Esophagus (tissue), 2 donors: Measurements from ENCODE around the gene CNPY1. TPM values are rescaled to one million over a fixed set of nuclear protein-coding genes. Genes with fewer than 3 reads are reported as not detected.

Experiments used
- H3K27ac ChIP-seq, 2 donors: one replicate each; pipeline ENCODE4 v1.5.1; 2013; ENCODE audit warnings: low read depth in 2 of 2, mild to moderate bottlenecking in 2 of 2, inconsistent platforms in 1 of 2, low read length in 1 of 2, moderate library complexity in 1 of 2
- H3K27me3 ChIP-seq, 2 donors: one replicate each; pipeline ENCODE4 v1.6.1; 2013; ENCODE audit warnings: low read length in 2 of 2, control low read depth in 1 of 2, mild to moderate bottlenecking in 1 of 2; ENCODE audit not compliant: insufficient read depth in 2 of 2, control insufficient read depth in 1 of 2
- H3K36me3 ChIP-seq, 2 donors: one replicate each; pipeline ENCODE4 v1.6.1; 2013; ENCODE audit warnings: low read length in 1 of 2; ENCODE audit not compliant: control insufficient read depth in 2 of 2, insufficient read depth in 2 of 2
- H3K4me1 ChIP-seq, 2 donors: one replicate each; pipeline ENCODE4 v1.6.1; 2013; ENCODE audit warnings: low read length in 1 of 2; ENCODE audit not compliant: control insufficient read depth in 2 of 2, insufficient read depth in 2 of 2
- H3K4me3 ChIP-seq, 2 donors: one replicate each; pipeline ENCODE4 v1.5.1; 2013; ENCODE audit warnings: low read length in 2 of 2, mild to moderate bottlenecking in 2 of 2, low read depth in 1 of 2, moderate library complexity in 1 of 2
- H3K9me3 ChIP-seq, 2 donors: one replicate each; pipeline ENCODE4 v1.6.1; 2013; ENCODE audit warnings: mild to moderate bottlenecking in 2 of 2, low read depth in 1 of 2, low read length in 1 of 2, moderate library complexity in 1 of 2; ENCODE audit not compliant: control insufficient read depth in 2 of 2, insufficient read depth in 1 of 2
- WGBS, 2 donors: extraction: QIAGEN DNeasy Blood & Tissue Kit; methylation state at CpG; one replicate each; pipeline ENCODE4 v1.1.7; 2013; 5-methylcytosine and 5-hydroxymethylcytosine counted together
- polyA plus RNA-seq, 2 donors: library from polyadenylated mRNA; stranded (reverse); fragments of 200-250 nt; gene quantifications; one replicate each; pipeline ENCODE4 v1.2.3, GENCODE V29; 2013
- donor health status: healthy with polysubstance abuse.
- donor health status: Bipolar disorder and iron deficiency.

The CNPY1 gene
- polyA plus RNA-seq, 2 donors: not detected

GRCh38 chr7:155560982-155561686 is 14.8 kb upstream of the CNPY1 start:
- Histone ChIP-seq H3K27ac (no peak overlapping the region), H3K9me3 (no peaks in the 10 kb centered on the region), H3K4me1 (no peaks in the 10 kb centered on the region), H3K36me3 (no peaks in the 10 kb centered on the region), H3K27me3 (no peaks in the 10 kb centered on the region), H3K4me3 (no peak overlapping the region)
- 73 to 74% methylated on average over 18 of the region's 18 CpGs for WGBS, 2 donors

GRCh38 chr7:155560196-155560885 is 14.0 kb upstream of the CNPY1 start:
- WGBS, 2 donors: 71 to 77% methylated on average over 21 of the region's 21 CpGs
- H3K9me3 ChIP-seq: no peaks in the 10 kb centered on the region
- H3K4me3 ChIP-seq: no peak overlapping the region
- H3K36me3 ChIP-seq: no peaks in the 10 kb centered on the region
- no peaks in the 10 kb centered on the region for H3K4me1 ChIP-seq
- no peak overlapping the region for H3K27ac ChIP-seq
- no peaks in the 10 kb centered on the region for H3K27me3 ChIP-seq

GRCh38 chr7:155559519-155560108 is 13.3 kb upstream of the CNPY1 start:
- Histone ChIP-seq H3K27ac (no peak overlapping the region), H3K27me3 (no peaks in the 10 kb centered on the region), H3K4me3 (no peak overlapping the region), H3K9me3 (peaks cover 0 to 2% of the 10 kb centered on the region in 2 donors), H3K4me1 (no peaks in the 10 kb centered on the region), H3K36me3 (no peaks in the 10 kb centered on the region)
- 75 to 78% methylated on average over 13 of the region's 13 CpGs for WGBS, 2 donors

- H3K4me1 ChIP-seq: no peaks in the 10 kb centered on the region
- H3K27ac ChIP-seq: no peak overlapping the region
- WGBS, 2 donors: 92 to 93% methylated on average over 13 of the region's 13 CpGs
- no peaks in the 10 kb centered on the region for H3K36me3 ChIP-seq
- no peak overlapping the region for H3K4me3 ChIP-seq
- H3K9me3 ChIP-seq: peaks cover 0 to 5% of the 10 kb centered on the region in 2 donors
- H3K27me3 ChIP-seq: no peaks in the 10 kb centered on the region
Measured at GRCh38 chr7:155558961-155559360, 12.6 kb upstream of the CNPY1 start.

- 89 to 93% methylated on average over 8 of the region's 8 CpGs for WGBS, 2 donors
- Histone ChIP-seq H3K9me3 (peaks cover 0 to 8% of the 10 kb centered on the region in 2 donors), H3K36me3 (no peaks in the 10 kb centered on the region), H3K4me3 (no peak overlapping the region), H3K4me1 (no peaks in the 10 kb centered on the region), H3K27me3 (no peaks in the 10 kb centered on the region), H3K27ac (no peak overlapping the region)
Measured at GRCh38 chr7:155558351-155558750, 12.0 kb upstream of the CNPY1 start.

- 88 to 89% methylated on average over 10 of the region's 10 CpGs for WGBS, 2 donors
Measured at GRCh38 chr7:155557778-155558177, 11.4 kb upstream of the CNPY1 start.

GRCh38 chr7:155556763-155557162 is 10.4 kb upstream of the CNPY1 start:
- WGBS, 2 donors: 63 to 65% methylated on average over 9 of the region's 9 CpGs
- Histone ChIP-seq H3K27ac (no peak overlapping the region), H3K9me3 (peaks cover 0 to 8% of the 10 kb centered on the region in 2 donors), H3K27me3 (no peaks in the 10 kb centered on the region), H3K4me1 (no peaks in the 10 kb centered on the region), H3K4me3 (no peak overlapping the region), H3K36me3 (no peaks in the 10 kb centered on the region)

More at GRCh38 chr7:155557778-155558177, 11.4 kb upstream of the CNPY1 start:
- Histone ChIP-seq H3K9me3 (peaks cover 0 to 8% of the 10 kb centered on the region in 2 donors), H3K36me3 (no peaks in the 10 kb centered on the region), H3K4me1 (no peaks in the 10 kb centered on the region), H3K27me3 (no peaks in the 10 kb centered on the region), H3K27ac (no peak overlapping the region), H3K4me3 (no peak overlapping the region)

- WGBS, 2 donors: 87 to 89% methylated on average over 33 of the region's 33 CpGs
- H3K27me3 ChIP-seq: no peaks in the 10 kb centered on the region
- no peaks in the 10 kb centered on the region for H3K36me3 ChIP-seq
- no peaks in the 10 kb centered on the region for H3K4me1 ChIP-seq
- H3K9me3 ChIP-seq: peaks cover 0 to 8% of the 10 kb centered on the region in 2 donors
- H3K27ac ChIP-seq: no peak overlapping the region
- H3K4me3 ChIP-seq: no peak overlapping the region
Measured at GRCh38 chr7:155555116-155555695, 8.8 kb upstream of the CNPY1 start.

- no peak overlapping the region for H3K4me3 ChIP-seq
- 83% methylated on average over 3 of the region's 3 CpGs for WGBS, 2 donors
- H3K4me1 ChIP-seq: no peaks in the 10 kb centered on the region
- H3K27ac ChIP-seq: no peak overlapping the region
- H3K9me3 ChIP-seq: peaks cover 0 to 8% of the 10 kb centered on the region in 2 donors
- H3K36me3 ChIP-seq: no peaks in the 10 kb centered on the region
- no peaks in the 10 kb centered on the region for H3K27me3 ChIP-seq
Measured at GRCh38 chr7:155553871-155554270, 7.5 kb upstream of the CNPY1 start.
